PC-3 (cell line): Measurements from ENCODE around the gene C2orf74. TPM values are rescaled to one million over a fixed set of nuclear protein-coding genes. Genes with fewer than 3 reads are reported as not detected.
"Not testable (repeated sequence)": the region's sequence is repeated elsewhere in the genome, so short reads cannot be mapped to it uniquely, and the experiment has no call there.

ENCODE experiments used
- ATAC-seq: fragments of 200-7000 bp; cut with Tn5 transposase; 2 replicates; pipeline ENCODE4 v1.9.1; 2020; ENCODE audit warnings: mild to moderate bottlenecking, moderate library complexity
- BruUV-seq: library from RNA; stranded (reverse); fragments of 400-500 nt; replicated peaks from 2 replicates; lab custom pipeline; 2021; lab: Mats Ljungman, UMichigan
- CTCF ChIA-PET: fragments of 300-600 bp; sonication (Branson Sonifier 250); formaldehyde crosslinking; loops from one replicate; lab custom pipeline; 2022; ENCODE audit warnings: antibody characterized with exemption; lab: Charles Lee
- POLR2A ChIA-PET: fragments of 300-600 bp; sonication (Branson Sonifier 250); formaldehyde crosslinking; loops from one replicate; lab custom pipeline; 2022; ENCODE audit warnings: antibody characterized with exemption; ENCODE audit not compliant: unreplicated experiment; lab: Charles Lee
- DNase-seq: peaks from one replicate; pipeline ENCODE4 v3.0.0-alpha.2; 2015
- H2AFZ ChIP-seq: fragments of 300-600 bp; sonication (generic); 2 replicates; pipeline ENCODE4 v1.6.0; 2016; ENCODE audit warnings: antibody characterized with exemption, low read length
- H3F3A ChIP-seq: fragments of 300-600 bp; sonication (generic); one replicate; pipeline ENCODE4 v1.6.0; 2017; ENCODE audit warnings: antibody characterized with exemption, low read length, control low read depth, mild to moderate bottlenecking; ENCODE audit not compliant: unreplicated experiment
- H3K27ac ChIP-seq: fragments of 300-600 bp; sonication (generic); 2 replicates; pipeline ENCODE4 v1.5.1; 2016; ENCODE audit warnings: mild to moderate bottlenecking, low read length
- H3K27me3 ChIP-seq: fragments of 300-600 bp; sonication (generic); 2 replicates; pipeline ENCODE4 v1.6.1; 2016; ENCODE audit warnings: low read length, mixed read lengths
- H3K36me3 ChIP-seq: fragments of 300-600 bp; sonication (generic); 2 replicates; pipeline ENCODE4 v1.6.1; 2016; ENCODE audit warnings: low read depth, mixed run types, low read length, mixed read lengths
- H3K4me1 ChIP-seq: fragments of 300-600 bp; sonication (generic); 2 replicates; pipeline ENCODE4 v1.5.1; 2016; ENCODE audit warnings: low read length; ENCODE audit not compliant: insufficient read depth
- H3K4me2 ChIP-seq: fragments of 300-600 bp; sonication (generic); 2 replicates; pipeline ENCODE4 v1.6.0; 2016; ENCODE audit warnings: low read length
- H3K4me3 ChIP-seq: fragments of 300-600 bp; sonication (generic); 2 replicates; pipeline ENCODE4 v1.5.1; 2016; ENCODE audit warnings: mild to moderate bottlenecking, low read length, mixed read lengths
- H3K79me2 ChIP-seq: fragments of 300-600 bp; sonication (generic); 2 replicates; pipeline ENCODE4 v1.6.1; 2017; ENCODE audit warnings: low read length, mixed read lengths
- H3K9ac ChIP-seq: fragments of 300-600 bp; sonication (generic); 2 replicates; pipeline ENCODE4 v1.6.0; 2016; ENCODE audit warnings: mild to moderate bottlenecking, low read length
- H3K9me2 ChIP-seq: fragments of 300-600 bp; sonication (generic); replicated peaks from 2 replicates; pipeline ENCODE4 v1.6.1; 2016; ENCODE audit warnings: mixed run types, low read length, mixed read lengths
- H3K9me3 ChIP-seq: fragments of 300-600 bp; sonication (generic); 2 replicates; pipeline ENCODE4 v1.6.1; 2016; ENCODE audit warnings: low read length, mixed read lengths
- H4K20me1 ChIP-seq: fragments of 300-600 bp; sonication (generic); 2 replicates; pipeline ENCODE4 v1.6.1; 2016; ENCODE audit warnings: low read length, mixed read lengths
- CTCF ChIP-seq: fragments of 300-600 bp; sonication (generic); conservative IDR thresholded peaks from 2 replicates; pipeline ENCODE4 v1.5.1; 2017; ENCODE audit warnings: antibody characterized with exemption, low read depth, mild to moderate bottlenecking, low read length
- EZH2 ChIP-seq: fragments of 300-600 bp; sonication (generic); IDR thresholded peaks from one replicate; pipeline ENCODE4 v1.6.1; 2017; ENCODE audit warnings: antibody characterized with exemption, mild to moderate bottlenecking, low read length; ENCODE audit not compliant: unreplicated experiment
- EZH2phosphoT487 ChIP-seq: fragments of 300-600 bp; sonication (generic); IDR thresholded peaks from 2 replicates; pipeline ENCODE4 v1.6.1; 2018; ENCODE audit warnings: mild to moderate bottlenecking, antibody characterized with exemption, low read length, borderline replicate concordance
- intact Hi-C: fragments of 100-400 bp; cut with micrococcal nuclease; formaldehyde crosslinking; loops from 2 replicates; pipeline ENCODE4 v1.9.0; 2023
- total RNA-seq: library from RNA; depleted of rRNA; stranded (reverse); fragments of >200 nt; gene quantifications from 2 replicates; pipeline ENCODE4 v1.2.3, GENCODE V29; 2014

C2orf74 gene
- total RNA-seq, 1 experiment from 2014 or later: 16.8 TPM

- no peaks in the 10 kb centered on the region for H3F3A ChIP-seq
- TF ChIP-seq EZH2phosphoT487 (no peak), EZH2 (no peak), CTCF (no peak)
- no peak overlapping the region for H3K4me2 ChIP-seq
- BruUV-seq: no TSS peak
- ATAC-seq (peak; percentile 90), DNase-seq (peak; percentile 32)
- no peaks in the 10 kb centered on the region for H4K20me1 ChIP-seq
- H3K4me1 ChIP-seq: peaks cover 7% of the 10 kb centered on the region; the same call in 1 of the 2 replicates
- ChIA-PET POLR2A (interaction anchor here (0.6 kb wide), 2 partner anchors 10 to 786 kb away, joined by 3 read pairs; no protein-coding TSS in a partner anchor), CTCF (interaction anchor here (0.6 kb wide), 1 partner anchor 17 kb away, joined by 3 read pairs; no protein-coding TSS in a partner anchor)
- no peaks in the 10 kb centered on the region for H3K79me2 ChIP-seq
- intact Hi-C loops: no loop called here
- H3K9me2 ChIP-seq: no peaks in the 10 kb centered on the region
- H3K9ac ChIP-seq: no peak overlapping the region
- no peak overlapping the region for H2AFZ ChIP-seq
- H3K9me3 ChIP-seq: 0 out of 2 replicates have a peak, but pooled peaks cover 11% of the 10 kb centered on the region
- H3K4me3 ChIP-seq: no peak overlapping the region
- peaks cover 14% of the 10 kb centered on the region; the same call in 1 of the 2 replicates for H3K36me3 ChIP-seq
- no peak overlapping the region for H3K27ac ChIP-seq
- H3K27me3 ChIP-seq: no peaks in the 10 kb centered on the region
Observed at GRCh38 chr2:61117534-61117933, 44.5 kb upstream of the C2orf74 start.

- H3K36me3 ChIP-seq: no peaks in the 10 kb centered on the region
- no TSS peak for BruUV-seq
- ChIA-PET POLR2A (no interaction called here), CTCF (no interaction called here)
- H3K27me3 ChIP-seq: no peaks in the 10 kb centered on the region
- no peak overlapping the region for H3K27ac ChIP-seq
- H2AFZ ChIP-seq: no peak overlapping the region
- H3K4me3 ChIP-seq: no peak overlapping the region
- H4K20me1 ChIP-seq: no peaks in the 10 kb centered on the region
- H3K4me1 ChIP-seq: no peaks in the 10 kb centered on the region
- H3K4me2 ChIP-seq: no peak overlapping the region
- no peaks in the 10 kb centered on the region for H3F3A ChIP-seq
- H3K9me2 ChIP-seq: no peaks in the 10 kb centered on the region
- no peak overlapping the region for H3K9ac ChIP-seq
- intact Hi-C loops: no loop called here
- no peaks in the 10 kb centered on the region for H3K9me3 ChIP-seq
- TF ChIP-seq EZH2 (no peak), CTCF (no peak), EZH2phosphoT487 (no peak)
- ATAC-seq (no peak), DNase-seq (no peak)
- H3K79me2 ChIP-seq: no peaks in the 10 kb centered on the region
Observed at GRCh38 chr2:61125123-61125710, 36.8 kb upstream of the C2orf74 start.

GRCh38 chr2:61125798-61126197 lies 36.2 kb upstream of the C2orf74 start:
- H2AFZ ChIP-seq: no peak overlapping the region
- H3K4me2 ChIP-seq: no peak overlapping the region
- no peaks in the 10 kb centered on the region for H3F3A ChIP-seq
- H3K79me2 ChIP-seq: no peaks in the 10 kb centered on the region
- DNase-seq: no peak
- BruUV-seq: no TSS peak
- intact Hi-C loops: no loop called here
- no peak overlapping the region for H3K4me3 ChIP-seq
- H3K9ac ChIP-seq: no peak overlapping the region
- H3K9me2 ChIP-seq: no peaks in the 10 kb centered on the region
- POLR2A ChIA-PET: no interaction called here
- CTCF ChIA-PET: no interaction called here
- no peaks in the 10 kb centered on the region for H3K36me3 ChIP-seq
- ATAC-seq: no peak
- H3K4me1 ChIP-seq: no peaks in the 10 kb centered on the region
- H3K9me3 ChIP-seq: no peaks in the 10 kb centered on the region
- no peaks in the 10 kb centered on the region for H3K27me3 ChIP-seq
- TF ChIP-seq EZH2 (no peak), CTCF (no peak), EZH2phosphoT487 (no peak)
- no peaks in the 10 kb centered on the region for H4K20me1 ChIP-seq
- no peak overlapping the region for H3K27ac ChIP-seq

GRCh38 chr2:61128122-61128521 lies 33.9 kb upstream of the C2orf74 start:
- H3F3A ChIP-seq, intact Hi-C loops, H3K36me3 ChIP-seq, ATAC-seq, H3K27me3 ChIP-seq, H3K4me2 ChIP-seq, CTCF ChIA-PET, POLR2A ChIA-PET, H2AFZ ChIP-seq, H3K27ac ChIP-seq, H3K9ac ChIP-seq, H3K4me1 ChIP-seq, H3K4me3 ChIP-seq, H3K9me2 ChIP-seq, H4K20me1 ChIP-seq, BruUV-seq, H3K79me2 ChIP-seq, DNase-seq, H3K9me3 ChIP-seq: not testable (repeated sequence)
